ENCODE results near the gene DCX. TPM values are rescaled to one million over a fixed set of nuclear protein-coding genes. Genes with fewer than 3 reads are reported as not detected.

The DCX gene
- total and polyA plus RNA-seq, 2 experiments from 2014 or later: 0.66 to 3.0 TPM

DNA sequence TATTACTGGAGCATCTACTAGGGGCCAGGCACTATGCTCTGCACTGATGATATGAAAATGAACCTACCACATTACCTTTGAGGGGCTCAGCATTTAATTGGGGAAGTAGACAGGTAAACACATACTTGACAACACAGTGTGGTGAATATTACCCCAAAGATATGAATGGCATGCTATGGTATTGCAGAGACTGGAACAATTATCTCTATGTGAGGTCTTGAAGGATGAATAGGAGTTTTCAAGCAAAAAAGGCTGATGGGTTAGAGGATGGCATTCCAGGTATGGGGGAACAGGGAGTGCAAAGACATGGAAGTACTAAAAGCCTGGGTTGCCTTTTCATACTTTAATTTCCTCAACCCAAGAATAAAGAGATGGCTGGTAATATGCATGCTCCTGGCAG is 82.6 kb downstream of the DCX start:
- Mint-ChIP-seq H3K4me3 (no peak overlapping the region), H3K27me3 (ENCODE audit: insufficient read depth, low read depth, poor library complexity) (no peaks in the 10 kb centered on the region), H3K27ac (no peak overlapping the region), H3K36me3 (ENCODE audit: low read depth) (no peaks in the 10 kb centered on the region; the same call in 2 of the 3 replicates), H3K9me3 (peaks cover 2% of the 10 kb centered on the region; the same call in 1 of the 3 replicates), H3K4me1 (peaks cover 8% of the 10 kb centered on the region; the same call in 2 of the 3 replicates)
- no peaks in the 10 kb centered on the region for H3F3A ChIP-seq (replicated peaks; ENCODE audit: low read depth)
- H3K27me3 ChIP-seq (ENCODE audit: insufficient read depth): no peaks in the 10 kb centered on the region
- DNase-seq (ENCODE audit: low spot score): no peak
- no peak overlapping the region for H2AFZ ChIP-seq
- H4K20me1 ChIP-seq (replicated peaks; ENCODE audit: insufficient read depth): no peaks in the 10 kb centered on the region
- H3K36me3 ChIP-seq (ENCODE audit: insufficient read depth): no peaks in the 10 kb centered on the region
- H3K4me3 ChIP-seq: no peak overlapping the region
- no peak overlapping the region for H3K4me2 ChIP-seq
- no peak for ATAC-seq
- no peaks in the 10 kb centered on the region for H3K9me2 ChIP-seq (ENCODE audit: insufficient read depth)
- no peak overlapping the region for H3K27ac ChIP-seq (ENCODE audit: low read depth)
- TF ChIP-seq, protein P1, sequence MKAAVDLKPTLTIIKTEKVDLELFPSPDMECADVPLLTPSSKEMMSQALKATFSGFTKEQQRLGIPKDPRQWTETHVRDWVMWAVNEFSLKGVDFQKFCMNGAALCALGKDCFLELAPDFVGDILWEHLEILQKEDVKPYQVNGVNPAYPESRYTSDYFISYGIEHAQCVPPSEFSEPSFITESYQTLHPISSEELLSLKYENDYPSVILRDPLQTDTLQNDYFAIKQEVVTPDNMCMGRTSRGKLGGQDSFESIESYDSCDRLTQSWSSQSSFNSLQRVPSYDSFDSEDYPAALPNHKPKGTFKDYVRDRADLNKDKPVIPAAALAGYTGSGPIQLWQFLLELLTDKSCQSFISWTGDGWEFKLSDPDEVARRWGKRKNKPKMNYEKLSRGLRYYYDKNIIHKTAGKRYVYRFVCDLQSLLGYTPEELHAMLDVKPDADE (IDR thresholded peaks at IDR 0.05): no peak
- no peak for TF ChIP-seq EZH2phosphoT487 (IDR thresholded peaks at IDR 0.05; ENCODE audit: unreplicated experiment)
- TF ChIP-seq, protein P2, sequence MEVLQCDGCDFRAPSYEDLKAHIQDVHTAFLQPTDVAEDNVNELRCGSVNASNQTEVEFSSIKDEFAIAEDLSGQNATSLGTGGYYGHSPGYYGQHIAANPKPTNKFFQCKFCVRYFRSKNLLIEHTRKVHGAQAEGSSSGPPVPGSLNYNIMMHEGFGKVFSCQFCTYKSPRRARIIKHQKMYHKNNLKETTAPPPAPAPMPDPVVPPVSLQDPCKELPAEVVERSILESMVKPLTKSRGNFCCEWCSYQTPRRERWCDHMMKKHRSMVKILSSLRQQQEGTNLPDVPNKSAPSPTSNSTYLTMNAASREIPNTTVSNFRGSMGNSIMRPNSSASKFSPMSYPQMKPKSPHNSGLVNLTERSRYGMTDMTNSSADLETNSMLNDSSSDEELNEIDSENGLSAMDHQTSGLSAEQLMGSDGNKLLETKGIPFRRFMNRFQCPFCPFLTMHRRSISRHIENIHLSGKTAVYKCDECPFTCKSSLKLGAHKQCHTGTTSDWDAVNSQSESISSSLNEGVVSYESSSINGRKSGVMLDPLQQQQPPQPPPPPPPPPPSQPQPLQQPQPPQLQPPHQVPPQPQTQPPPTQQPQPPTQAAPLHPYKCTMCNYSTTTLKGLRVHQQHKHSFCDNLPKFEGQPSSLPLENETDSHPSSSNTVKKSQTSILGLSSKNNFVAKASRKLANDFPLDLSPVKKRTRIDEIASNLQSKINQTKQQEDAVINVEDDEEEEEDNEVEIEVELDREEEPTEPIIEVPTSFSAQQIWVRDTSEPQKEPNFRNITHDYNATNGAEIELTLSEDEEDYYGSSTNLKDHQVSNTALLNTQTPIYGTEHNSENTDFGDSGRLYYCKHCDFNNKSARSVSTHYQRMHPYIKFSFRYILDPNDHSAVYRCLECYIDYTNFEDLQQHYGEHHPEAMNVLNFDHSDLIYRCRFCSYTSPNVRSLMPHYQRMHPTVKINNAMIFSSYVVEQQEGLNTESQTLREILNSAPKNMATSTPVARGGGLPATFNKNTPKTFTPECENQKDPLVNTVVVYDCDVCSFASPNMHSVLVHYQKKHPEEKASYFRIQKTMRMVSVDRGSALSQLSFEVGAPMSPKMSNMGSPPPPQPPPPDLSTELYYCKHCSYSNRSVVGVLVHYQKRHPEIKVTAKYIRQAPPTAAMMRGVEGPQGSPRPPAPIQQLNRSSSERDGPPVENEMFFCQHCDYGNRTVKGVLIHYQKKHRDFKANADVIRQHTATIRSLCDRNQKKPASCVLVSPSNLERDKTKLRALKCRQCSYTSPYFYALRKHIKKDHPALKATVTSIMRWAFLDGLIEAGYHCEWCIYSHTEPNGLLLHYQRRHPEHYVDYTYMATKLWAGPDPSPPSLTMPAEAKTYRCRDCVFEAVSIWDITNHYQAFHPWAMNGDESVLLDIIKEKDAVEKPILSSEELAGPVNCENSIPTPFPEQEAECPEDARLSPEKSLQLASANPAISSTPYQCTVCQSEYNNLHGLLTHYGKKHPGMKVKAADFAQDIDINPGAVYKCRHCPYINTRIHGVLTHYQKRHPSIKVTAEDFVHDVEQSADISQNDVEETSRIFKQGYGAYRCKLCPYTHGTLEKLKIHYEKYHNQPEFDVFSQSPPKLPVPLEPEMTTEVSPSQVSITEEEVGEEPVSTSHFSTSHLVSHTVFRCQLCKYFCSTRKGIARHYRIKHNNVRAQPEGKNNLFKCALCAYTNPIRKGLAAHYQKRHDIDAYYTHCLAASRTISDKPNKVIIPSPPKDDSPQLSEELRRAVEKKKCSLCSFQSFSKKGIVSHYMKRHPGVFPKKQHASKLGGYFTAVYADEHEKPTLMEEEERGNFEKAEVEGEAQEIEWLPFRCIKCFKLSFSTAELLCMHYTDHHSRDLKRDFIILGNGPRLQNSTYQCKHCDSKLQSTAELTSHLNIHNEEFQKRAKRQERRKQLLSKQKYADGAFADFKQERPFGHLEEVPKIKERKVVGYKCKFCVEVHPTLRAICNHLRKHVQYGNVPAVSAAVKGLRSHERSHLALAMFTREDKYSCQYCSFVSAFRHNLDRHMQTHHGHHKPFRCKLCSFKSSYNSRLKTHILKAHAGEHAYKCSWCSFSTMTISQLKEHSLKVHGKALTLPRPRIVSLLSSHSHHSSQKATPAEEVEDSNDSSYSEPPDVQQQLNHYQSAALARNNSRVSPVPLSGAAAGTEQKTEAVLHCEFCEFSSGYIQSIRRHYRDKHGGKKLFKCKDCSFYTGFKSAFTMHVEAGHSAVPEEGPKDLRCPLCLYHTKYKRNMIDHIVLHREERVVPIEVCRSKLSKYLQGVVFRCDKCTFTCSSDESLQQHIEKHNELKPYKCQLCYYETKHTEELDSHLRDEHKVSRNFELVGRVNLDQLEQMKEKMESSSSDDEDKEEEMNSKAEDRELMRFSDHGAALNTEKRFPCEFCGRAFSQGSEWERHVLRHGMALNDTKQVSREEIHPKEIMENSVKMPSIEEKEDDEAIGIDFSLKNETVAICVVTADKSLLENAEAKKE (CRISPR knock-in tag; IDR thresholded peaks at IDR 0.05): no peak
- TF ChIP-seq POLR2AphosphoS5 (IDR thresholded peaks at IDR 0.05; ENCODE audit: low read depth): no peak
- TF ChIP-seq NANOG (IDR thresholded peaks at IDR 0.05; ENCODE audit: borderline replicate concordance): no peak
- TF ChIP-seq, protein P3, sequence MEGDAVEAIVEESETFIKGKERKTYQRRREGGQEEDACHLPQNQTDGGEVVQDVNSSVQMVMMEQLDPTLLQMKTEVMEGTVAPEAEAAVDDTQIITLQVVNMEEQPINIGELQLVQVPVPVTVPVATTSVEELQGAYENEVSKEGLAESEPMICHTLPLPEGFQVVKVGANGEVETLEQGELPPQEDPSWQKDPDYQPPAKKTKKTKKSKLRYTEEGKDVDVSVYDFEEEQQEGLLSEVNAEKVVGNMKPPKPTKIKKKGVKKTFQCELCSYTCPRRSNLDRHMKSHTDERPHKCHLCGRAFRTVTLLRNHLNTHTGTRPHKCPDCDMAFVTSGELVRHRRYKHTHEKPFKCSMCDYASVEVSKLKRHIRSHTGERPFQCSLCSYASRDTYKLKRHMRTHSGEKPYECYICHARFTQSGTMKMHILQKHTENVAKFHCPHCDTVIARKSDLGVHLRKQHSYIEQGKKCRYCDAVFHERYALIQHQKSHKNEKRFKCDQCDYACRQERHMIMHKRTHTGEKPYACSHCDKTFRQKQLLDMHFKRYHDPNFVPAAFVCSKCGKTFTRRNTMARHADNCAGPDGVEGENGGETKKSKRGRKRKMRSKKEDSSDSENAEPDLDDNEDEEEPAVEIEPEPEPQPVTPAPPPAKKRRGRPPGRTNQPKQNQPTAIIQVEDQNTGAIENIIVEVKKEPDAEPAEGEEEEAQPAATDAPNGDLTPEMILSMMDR (conservative IDR thresholded peaks at IDR 0.05; ENCODE audit: low read depth in 2 of 2): no peak
- no peak for TF ChIP-seq ZNF114 (CRISPR knock-in tag; IDR thresholded peaks at IDR 0.05)
- TF ChIP-seq CREB1 (CRISPR knock-in tag; IDR thresholded peaks at IDR 0.05; ENCODE audit: low read depth): no peak
- TF ChIP-seq EZH2 (IDR thresholded peaks at IDR 0.05; ENCODE audit: low read depth, unreplicated experiment): no peak
- no peak for TF ChIP-seq REST (IDR thresholded peaks at IDR 0.05; ENCODE audit: unreplicated experiment)
- no peak for TF ChIP-seq ZNF331 (CRISPR knock-in tag; IDR thresholded peaks at IDR 0.05; ENCODE audit: low read depth)
- TF ChIP-seq JUNB (IDR thresholded peaks at IDR 0.05; ENCODE audit: unreplicated experiment): no peak
- no peak for TF ChIP-seq STAT1 (IDR thresholded peaks at IDR 0.05; ENCODE audit: unreplicated experiment)
- no peaks in the 10 kb centered on the region for H3K79me2 ChIP-seq (replicated peaks; ENCODE audit: insufficient read depth)
- H3K4me1 ChIP-seq (ENCODE audit: insufficient read depth): peaks cover 10% of the 10 kb centered on the region; the same call in 1 of the 2 replicates

All from GM23338 (cell line).